ENCODE measurements around the gene COL6A2.
"Not testable (repeated sequence)": the region's sequence is repeated elsewhere in the genome, so short reads cannot be mapped to it uniquely, and the experiment has no call there.

COL6A2 gene

GRCh38 chr21:46059195-46059594 lies 38.7 kb upstream of the COL6A2 start:
- Histone ChIP-seq H3K27me3 (no peaks in the 10 kb centered on the region), H3K4me1 (peaks cover 7 to 73% (median 48%) of the 10 kb centered on the region in 4 donors), H3K27ac (peak overlapping the region; percentile 90 to 97), H3K9me3 (peaks cover 0 to 5% (median 0%) of the 10 kb centered on the region in 3 donors), H3K4me3 (no peak overlapping the region), H3K36me3 (no peaks in the 10 kb centered on the region)
- intact Hi-C loops (cut with DNase I; ENCODE audit: low total_unique reads): loop anchor here (5.0 kb wide), 1 partner anchor 33 kb away; no protein-coding TSS in a partner anchor
- TF ChIP-seq CTCF (IDR thresholded peaks at IDR 0.05): no peak
- DNase-seq: peak in 1 of 2 donors; percentile 54

- not testable (repeated sequence) for H3K36me3 ChIP-seq, H3K27me3 ChIP-seq, H3K4me3 ChIP-seq, H3K9me3 ChIP-seq
- Histone ChIP-seq H3K27ac (peak overlapping the region; percentile 90 to 97), H3K4me1 (peaks cover 7 to 69% (median 43%) of the 10 kb centered on the region in 4 donors)
- DNase-seq: peak in 1 of 2 donors; percentile 57
- intact Hi-C loops (cut with DNase I; ENCODE audit: low total_unique reads): loop anchor here (5.0 kb wide), 1 partner anchor 32 kb away; no protein-coding TSS in a partner anchor
Measured at GRCh38 chr21:46059711-46060455, 38.0 kb upstream of the COL6A2 start.

- Histone ChIP-seq H3K4me3 (no peak overlapping the region), H3K4me1 (peaks cover under 1 to 69% (median 43%) of the 10 kb centered on the region in 4 donors), H3K27ac (peak overlapping the region; percentile 90 to 97), H3K27me3 (no peaks in the 10 kb centered on the region), H3K9me3 (peaks cover 0 to 5% (median 0%) of the 10 kb centered on the region in 3 donors), H3K36me3 (no peaks in the 10 kb centered on the region)
- peak in 1 of 2 experiments; percentile 12 for TF ChIP-seq CTCF (IDR thresholded peaks at IDR 0.05)
- intact Hi-C loops (cut with DNase I; ENCODE audit: low total_unique reads): no loop called here
- DNase-seq: peak; percentile 92 to 97
Measured at GRCh38 chr21:46060596-46061061, 37.3 kb upstream of the COL6A2 start.

GRCh38 chr21:46061063-46061462 lies 36.8 kb upstream of the COL6A2 start:
- peak overlapping the region; percentile 90 to 97 for H3K27ac ChIP-seq
- intact Hi-C loops (cut with DNase I; ENCODE audit: low total_unique reads): no loop called here
- H3K4me1 ChIP-seq: peaks cover 0 to 69% (median 43%) of the 10 kb centered on the region in 4 donors
- no peaks in the 10 kb centered on the region for H3K27me3 ChIP-seq
- peak in 1 of 2 donors; percentile 58 for DNase-seq
- TF ChIP-seq CTCF (IDR thresholded peaks at IDR 0.05): no peak
- H3K4me3 ChIP-seq: no peak overlapping the region
- H3K36me3 ChIP-seq: no peaks in the 10 kb centered on the region
- peaks cover 0 to 5% (median 0%) of the 10 kb centered on the region in 3 donors for H3K9me3 ChIP-seq

GRCh38 chr21:46061518-46061917 lies 36.4 kb upstream of the COL6A2 start:
- peak overlapping the region; percentile 90 to 97 for H3K27ac ChIP-seq
- no peak for DNase-seq
- H3K9me3 ChIP-seq: peaks cover 0 to 5% (median 0%) of the 10 kb centered on the region in 3 donors
- peaks cover 0 to 70% (median 44%) of the 10 kb centered on the region in 4 donors for H3K4me1 ChIP-seq
- no peaks in the 10 kb centered on the region for H3K27me3 ChIP-seq
- no peak overlapping the region for H3K4me3 ChIP-seq
- no peaks in the 10 kb centered on the region for H3K36me3 ChIP-seq
- intact Hi-C loops (cut with DNase I; ENCODE audit: low total_unique reads): no loop called here
- no peak for TF ChIP-seq CTCF (IDR thresholded peaks at IDR 0.05)

- H3K27me3 ChIP-seq: no peaks in the 10 kb centered on the region
- intact Hi-C loops (cut with DNase I; ENCODE audit: low total_unique reads): no loop called here
- no peak for DNase-seq
- H3K9me3 ChIP-seq: peaks cover 0 to 5% (median 0%) of the 10 kb centered on the region in 3 donors
- TF ChIP-seq CTCF (IDR thresholded peaks at IDR 0.05): no peak
- H3K4me1 ChIP-seq: peaks cover 0 to 71% (median 44%) of the 10 kb centered on the region in 4 donors
- no peak overlapping the region for H3K4me3 ChIP-seq
- no peaks in the 10 kb centered on the region for H3K36me3 ChIP-seq
- H3K27ac ChIP-seq: peak overlapping the region; percentile 90 to 97
Measured at GRCh38 chr21:46061950-46062349, 36.0 kb upstream of the COL6A2 start.

All from tibial artery (tissue), 4 donors.